H1 (cell line): ENCODE measurements around the gene KCNK2.

Experiments used
- ASH2L ChIP-seq: fragments of 200-600, 300-600 bp; sonication (generic); IDR thresholded peaks from one replicate; pipeline ENCODE4 v1.7.1; 2017; ENCODE audit warnings: low read length
- BACH1 ChIP-seq: IDR thresholded peaks from 2 replicates; pipeline ENCODE4 v1.6.1; 2012; ENCODE audit warnings: low read length, improper control_type of control experiment
- CTCF ChIP-seq, 3 experiments: IDR thresholded peaks; 1 replicate in 2 of 3; 2 replicates in 1 of 3; pipeline versions ENCODE4 v1.5.1 to v1.6.1; 2011; ENCODE audit warnings: low read length in 3 of 3, mild to moderate bottlenecking in 3 of 3, inconsistent platforms in 2 of 3, low read depth in 1 of 3, moderate library complexity in 1 of 3; ENCODE audit not compliant: insufficient read depth in 1 of 3; ENCODE audit errors: control extremely low read depth in 1 of 3
- KDM1A ChIP-seq: fragments of 200-600, 300-600 bp; sonication (generic); IDR thresholded peaks from 2 replicates; pipeline ENCODE4 v1.7.1; 2016; ENCODE audit warnings: mild to moderate bottlenecking, low read length, borderline replicate concordance

DNA sequence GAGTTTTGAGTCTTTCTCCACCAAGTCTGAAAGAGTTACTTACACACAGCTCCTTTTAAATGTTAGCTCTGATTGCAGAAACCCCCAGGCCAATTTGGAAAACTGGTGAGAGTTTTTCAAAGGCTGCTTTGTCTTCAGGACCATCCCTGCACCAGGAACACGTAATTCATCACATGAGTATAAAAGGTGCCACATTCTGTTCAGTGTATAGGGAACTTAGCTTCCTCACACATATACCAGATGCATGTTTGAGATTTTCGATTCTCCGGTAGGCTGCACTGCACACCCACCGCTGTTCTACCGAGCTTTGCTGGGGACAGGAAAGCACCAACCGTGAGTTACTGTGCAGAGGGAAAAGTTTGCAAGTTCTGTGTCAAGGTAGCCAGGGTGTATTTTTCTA, 28.3 kb upstream of the KCNK2 start:
- TF ChIP-seq BACH1, result no peak
- TF ChIP-seq CTCF (IDR thresholded peaks at IDR 0.05; ENCODE audit: control extremely low read depth in 1 of 3, insufficient read depth in 1 of 3, low read depth in 1 of 3, low read length in 3 of 3), result no peak
- no peak for TF ChIP-seq ASH2L
- no peak for TF ChIP-seq KDM1A
